Adipocyte (in vitro differentiated cells): ENCODE data around the gene MPDZ.

Experiments used
- DNase-seq: peaks from one replicate; pipeline ENCODE4 v3.0.0-alpha.2; 2015; ENCODE audit warnings: low read depth
- H3K27me3 ChIP-seq: replicated peaks from 2 replicates; pipeline ENCODE4 v1.7.0; 2013; ENCODE audit warnings: mild to moderate bottlenecking, low read length, moderate library complexity; ENCODE audit not compliant: control insufficient read depth, insufficient read depth
- H3K36me3 ChIP-seq: 2 replicates; pipeline ENCODE4 v1.7.0; 2013; ENCODE audit warnings: low read length, mild to moderate bottlenecking, moderate library complexity; ENCODE audit not compliant: control insufficient read depth, insufficient read depth, severe bottlenecking
- H3K4me1 ChIP-seq: 2 replicates; pipeline ENCODE4 v1.7.0; 2013; ENCODE audit warnings: mild to moderate bottlenecking, low read length, moderate library complexity; ENCODE audit not compliant: control insufficient read depth, insufficient read depth
- H3K4me3 ChIP-seq: 2 replicates; pipeline ENCODE4 v1.7.0; 2013; ENCODE audit warnings: mild to moderate bottlenecking, low read length, moderate library complexity
- H3K9ac ChIP-seq: 2 replicates; pipeline ENCODE4 v1.7.0; 2013; ENCODE audit warnings: mild to moderate bottlenecking, low read length, moderate library complexity
- H3K9me3 ChIP-seq: 2 replicates; pipeline ENCODE4 v1.7.0; 2013; ENCODE audit warnings: mild to moderate bottlenecking, low read length, moderate library complexity; ENCODE audit not compliant: control insufficient read depth

Gene MPDZ

DNA sequence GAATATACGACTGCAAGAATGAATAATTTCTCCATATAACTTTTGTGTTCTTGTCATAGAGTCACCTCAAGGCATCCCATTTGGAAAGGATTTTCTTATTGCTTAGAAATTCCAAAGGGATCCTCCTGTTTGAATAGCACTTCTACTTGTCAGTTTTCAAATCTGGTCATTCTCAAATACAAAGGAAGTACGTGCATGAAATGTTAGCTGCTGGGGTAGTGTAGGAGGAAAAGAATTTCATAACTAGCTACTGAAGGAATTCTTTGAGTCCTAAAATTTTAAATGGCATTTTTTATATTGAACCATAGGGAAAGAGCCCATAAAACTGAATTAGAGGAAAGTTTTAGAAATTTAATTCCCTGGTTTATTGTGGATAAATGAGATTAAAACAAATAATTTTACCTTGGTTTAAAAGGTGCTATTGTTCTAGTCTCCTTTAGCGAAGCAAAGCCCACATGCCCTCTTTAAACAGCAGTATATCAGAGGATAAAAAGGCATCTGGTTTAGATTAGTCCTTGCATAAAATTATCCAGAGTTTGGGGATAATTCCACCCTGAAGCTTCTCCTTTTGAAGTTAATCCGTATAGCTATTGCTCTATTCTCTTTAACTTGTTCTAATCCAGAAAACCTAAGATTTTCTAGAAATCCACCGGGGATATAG lies 2.0 kb upstream of the MPDZ start:
- Histone ChIP-seq H3K4me1 (peaks cover 32% of the 10 kb centered on the region), H3K36me3 (no peaks in the 10 kb centered on the region), H3K27me3 (no peaks in the 10 kb centered on the region), H3K4me3 (no peak overlapping the region), H3K9me3 (no peaks in the 10 kb centered on the region), H3K9ac (no peak overlapping the region)
- DNase-seq: peak; percentile 64

DNA sequence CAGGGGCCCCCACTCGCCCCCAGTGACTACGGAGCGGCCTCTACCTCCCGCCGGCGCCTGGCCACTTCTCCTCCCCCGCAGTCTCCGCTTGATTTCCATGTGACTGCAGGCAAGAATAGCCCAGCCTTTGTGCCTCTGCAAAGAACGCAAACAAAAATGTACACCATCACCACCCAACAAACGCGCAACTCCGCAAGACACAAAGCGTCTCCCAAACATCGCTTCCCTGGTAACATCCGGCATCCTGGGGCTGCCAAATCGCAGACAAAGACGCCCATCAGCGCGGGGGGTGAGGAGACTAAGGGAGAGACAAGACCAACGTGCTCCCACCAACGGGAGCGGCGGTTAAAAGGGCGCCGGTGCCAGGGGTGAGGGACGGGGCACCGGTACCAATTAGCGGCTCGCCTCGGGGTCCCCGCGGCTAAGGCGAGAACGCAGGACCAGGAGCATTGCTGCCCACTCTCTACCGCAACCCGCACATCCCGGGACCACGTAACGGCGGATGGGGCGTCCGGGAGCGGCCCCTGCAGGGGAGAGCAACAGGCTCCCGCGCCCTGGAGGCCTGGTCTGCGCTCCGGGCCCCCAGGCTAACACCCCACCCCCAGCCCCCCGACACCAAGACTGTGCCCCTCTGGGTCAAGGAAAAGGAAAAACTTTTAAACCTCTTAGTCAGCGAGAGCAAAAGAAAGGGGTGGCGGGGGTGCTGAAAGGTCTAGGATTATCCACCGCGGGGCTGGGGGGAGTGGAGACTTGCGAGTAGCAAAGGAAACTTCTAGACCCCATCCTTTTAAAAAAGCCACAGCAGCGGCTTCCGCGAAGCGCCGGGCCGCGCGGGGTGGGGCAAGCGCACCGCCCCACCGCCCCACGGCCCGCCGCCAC lies 885 bp downstream of the MPDZ start:
- peak; percentile 80 for DNase-seq

DNA sequence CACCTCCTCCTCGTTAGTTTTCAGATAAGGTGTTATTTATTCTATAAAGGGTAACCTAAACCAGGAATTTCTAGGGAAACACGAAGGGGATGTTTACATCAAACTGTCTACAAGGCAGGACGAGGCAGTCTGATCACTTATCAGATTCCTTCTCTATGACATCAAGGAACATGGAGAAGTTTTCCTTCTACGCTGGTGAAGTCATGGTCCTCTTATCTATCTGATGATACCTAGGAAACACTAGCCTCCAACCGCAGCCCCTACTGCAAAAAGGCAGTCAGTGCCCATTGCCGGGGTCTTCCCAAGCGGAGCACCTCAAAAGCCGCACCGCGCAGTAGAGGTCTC lies 1.5 kb downstream of the MPDZ start:
- DNase-seq: no peak
- H3K4me1 ChIP-seq: peaks cover 41% of the 10 kb centered on the region
- H3K9ac ChIP-seq: peak overlapping the region; percentile 89
- no peaks in the 10 kb centered on the region for H3K27me3 ChIP-seq
- H3K4me3 ChIP-seq: peak overlapping the region; percentile 89
- no peaks in the 10 kb centered on the region for H3K9me3 ChIP-seq
- no peaks in the 10 kb centered on the region for H3K36me3 ChIP-seq

More for the DNA sequence above, 885 bp downstream of the MPDZ start:
- H3K36me3 ChIP-seq: no peaks in the 10 kb centered on the region
- no peaks in the 10 kb centered on the region for H3K27me3 ChIP-seq
- H3K4me1 ChIP-seq: peaks cover 47% of the 10 kb centered on the region
- peak overlapping the region; percentile 89 for H3K9ac ChIP-seq
- no peaks in the 10 kb centered on the region for H3K9me3 ChIP-seq
- H3K4me3 ChIP-seq: peak overlapping the region; percentile 89

DNA sequence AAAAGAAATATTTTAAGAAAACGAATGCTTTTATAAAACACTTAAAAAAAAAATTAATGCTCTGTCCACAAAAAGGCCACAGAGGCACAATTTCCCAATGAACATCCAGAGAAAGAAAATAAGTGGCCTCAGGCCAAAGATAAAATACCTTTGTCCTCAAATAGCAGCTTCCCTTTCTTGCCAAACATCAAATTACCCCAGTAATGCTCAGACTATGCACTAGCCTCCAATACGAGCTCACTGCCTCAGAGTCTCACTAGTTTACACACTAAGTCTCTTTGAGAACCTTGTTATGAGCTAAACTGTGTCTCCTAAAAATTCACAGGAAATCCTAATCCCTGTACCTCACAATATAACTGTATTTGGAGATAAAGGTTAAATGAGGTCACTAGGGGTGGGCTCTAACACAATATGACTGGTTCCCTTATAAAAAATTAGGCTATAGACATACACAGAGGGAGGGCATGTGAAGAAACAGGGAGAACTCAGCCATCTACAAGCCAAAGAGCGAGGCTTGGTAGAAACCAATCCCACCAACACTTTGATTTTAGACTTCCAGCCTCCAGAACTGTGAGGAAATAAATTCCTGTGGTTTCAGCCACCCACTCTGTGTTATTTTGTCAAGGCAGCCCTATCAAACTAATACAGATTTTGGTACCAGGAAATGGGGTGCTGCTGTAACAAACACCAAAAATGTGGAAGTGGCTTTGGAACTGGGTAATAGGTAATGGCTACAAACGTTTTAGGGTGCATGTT lies 4.4 kb downstream of the MPDZ start:
- Histone ChIP-seq H3K4me1 (peaks cover 24% of the 10 kb centered on the region), H3K36me3 (no peaks in the 10 kb centered on the region), H3K9ac (peak overlapping the region; percentile 53), H3K4me3 (peak overlapping the region; percentile 46), H3K27me3 (no peaks in the 10 kb centered on the region), H3K9me3 (no peaks in the 10 kb centered on the region)
- peak; percentile 82 for DNase-seq

DNA sequence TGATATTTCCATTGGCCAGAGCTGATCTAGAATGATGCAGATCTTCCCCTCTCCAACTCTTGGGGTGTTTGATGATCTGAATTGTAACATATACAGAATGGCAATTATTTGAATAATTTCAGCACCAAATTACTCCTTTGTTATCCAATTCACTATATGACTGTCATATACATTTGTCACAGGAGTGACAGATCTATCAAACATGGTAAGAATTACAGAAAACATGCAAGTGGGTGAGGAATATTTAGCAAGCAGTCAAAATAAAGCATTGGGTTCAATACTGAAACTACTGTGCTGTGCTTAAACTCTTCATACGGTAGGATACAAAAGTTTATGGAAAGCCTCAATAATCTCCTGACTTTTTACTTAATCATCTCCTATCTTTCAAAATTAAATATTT lies 8.8 kb downstream of the MPDZ start:
- Histone ChIP-seq H3K4me1 (peaks cover 45% of the 10 kb centered on the region), H3K27me3 (no peaks in the 10 kb centered on the region), H3K4me3 (no peak overlapping the region), H3K9ac (no peak overlapping the region), H3K36me3 (no peaks in the 10 kb centered on the region), H3K9me3 (no peaks in the 10 kb centered on the region)
- DNase-seq: no peak

DNA sequence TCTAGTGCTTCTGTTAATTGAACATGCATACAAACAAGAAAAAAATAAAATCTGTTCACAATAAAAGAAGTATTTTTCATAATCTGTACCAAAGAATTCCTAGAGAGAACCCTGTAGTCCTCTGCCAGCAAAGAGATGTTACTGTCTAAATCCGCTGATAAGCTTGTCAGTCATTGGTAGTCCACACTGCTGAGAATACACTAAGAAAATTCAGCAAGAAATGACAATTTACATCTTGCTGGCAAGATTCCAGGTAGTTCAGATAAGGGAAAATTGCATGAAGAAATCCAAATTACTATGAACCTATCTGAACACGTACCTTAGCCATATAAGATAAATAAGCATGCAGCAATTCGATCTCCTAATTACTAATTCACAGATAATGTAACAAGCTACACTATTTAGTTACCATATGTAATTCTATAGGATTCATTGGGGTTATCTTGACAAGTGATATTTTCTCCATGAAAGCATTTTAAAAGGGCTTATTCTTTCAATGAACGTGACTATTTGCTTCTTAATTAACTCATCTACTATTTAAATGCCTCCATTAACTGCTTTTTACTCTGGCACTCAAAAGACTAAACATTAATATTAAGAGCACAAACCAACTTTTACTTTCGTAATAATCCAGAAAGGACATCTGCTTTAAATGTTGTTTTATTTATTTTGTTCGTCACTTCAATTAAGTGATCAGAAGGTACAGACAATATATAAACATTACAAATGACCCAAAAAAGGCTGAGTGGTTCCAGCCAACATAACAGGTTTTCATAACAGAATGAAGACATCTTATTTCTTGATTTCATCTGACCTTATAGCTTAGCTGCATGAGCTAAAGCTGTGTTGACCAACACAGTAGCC lies 9.7 kb downstream of the MPDZ start:
- H3K4me1 ChIP-seq: peaks cover 40% of the 10 kb centered on the region
- DNase-seq: no peak
- H3K36me3 ChIP-seq: no peaks in the 10 kb centered on the region
- H3K4me3 ChIP-seq: no peak overlapping the region
- H3K9ac ChIP-seq: no peak overlapping the region
- no peaks in the 10 kb centered on the region for H3K27me3 ChIP-seq
- no peaks in the 10 kb centered on the region for H3K9me3 ChIP-seq

DNA sequence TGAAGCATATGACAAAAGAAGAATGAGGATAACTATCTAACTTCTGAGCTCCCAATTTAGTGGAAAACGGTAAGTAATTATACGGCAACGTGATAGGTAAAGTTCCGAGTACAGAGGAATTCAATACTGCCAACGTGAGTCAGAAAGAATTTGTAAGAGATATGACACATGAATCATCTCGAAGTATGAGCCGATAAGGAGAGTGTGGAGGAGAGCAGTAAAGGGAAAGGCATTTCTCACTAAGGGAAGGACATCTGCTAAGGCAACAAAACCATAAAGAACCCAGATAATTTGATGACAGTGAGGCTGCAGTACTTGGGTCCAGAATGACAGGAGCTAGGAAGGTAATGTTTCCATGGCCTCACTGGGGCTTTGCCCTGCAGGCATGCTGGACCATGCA lies 11.0 kb downstream of the MPDZ start:
- peaks cover 32% of the 10 kb centered on the region for H3K4me1 ChIP-seq

DNA sequence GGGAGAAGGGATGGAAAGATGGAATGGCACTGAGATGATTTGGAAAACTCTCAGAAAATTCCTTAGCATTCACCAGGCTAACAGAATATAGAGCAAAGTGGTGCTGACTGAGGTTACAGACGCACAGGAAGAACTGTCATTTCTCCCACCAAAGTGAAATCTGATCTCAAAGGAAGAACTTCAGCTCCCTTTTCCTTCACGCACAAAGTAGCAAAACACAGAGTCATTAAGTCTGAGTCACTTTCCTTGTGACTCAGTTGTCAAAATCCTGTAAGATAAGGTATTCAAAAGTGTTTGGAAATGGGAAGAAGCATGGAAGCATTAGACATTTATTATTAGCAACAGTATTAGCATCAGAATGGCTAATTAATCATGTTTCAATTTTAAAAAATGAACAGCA lies 11.7 kb downstream of the MPDZ start:
- no peaks in the 10 kb centered on the region for H3K27me3 ChIP-seq
- H3K9me3 ChIP-seq: no peaks in the 10 kb centered on the region
- peaks cover 32% of the 10 kb centered on the region for H3K4me1 ChIP-seq
- H3K36me3 ChIP-seq: no peaks in the 10 kb centered on the region
- H3K4me3 ChIP-seq: peak overlapping the region; percentile 24
- peak; percentile 73 for DNase-seq
- peak overlapping the region; percentile 3 for H3K9ac ChIP-seq

More for the DNA sequence above, 11.0 kb downstream of the MPDZ start:
- Histone ChIP-seq H3K4me3 (no peak overlapping the region), H3K9me3 (no peaks in the 10 kb centered on the region), H3K27me3 (no peaks in the 10 kb centered on the region), H3K36me3 (no peaks in the 10 kb centered on the region), H3K9ac (no peak overlapping the region)
- no peak for DNase-seq

DNA sequence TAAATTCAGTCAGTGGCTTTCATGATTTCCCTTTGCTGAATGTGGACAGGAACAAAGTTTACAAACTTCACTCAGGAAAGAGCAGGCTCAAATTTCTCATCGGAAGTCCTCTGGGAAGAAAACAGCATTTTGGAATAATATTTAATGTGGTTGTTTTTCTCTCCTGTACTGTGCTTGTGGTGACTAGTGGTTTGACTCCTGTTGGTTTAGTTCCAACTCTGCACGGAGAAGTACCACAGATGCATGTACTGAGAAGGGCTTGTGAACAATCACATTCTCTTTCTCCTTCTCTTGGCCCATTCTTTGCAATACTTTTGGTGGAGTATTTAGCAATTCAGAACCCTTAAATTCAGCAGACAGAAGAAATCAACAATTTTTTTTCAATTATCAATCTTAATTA lies 13.3 kb downstream of the MPDZ start:
- Histone ChIP-seq H3K4me1 (peaks cover 32% of the 10 kb centered on the region), H3K9ac (no peak overlapping the region), H3K27me3 (no peaks in the 10 kb centered on the region), H3K9me3 (no peaks in the 10 kb centered on the region), H3K36me3 (no peaks in the 10 kb centered on the region), H3K4me3 (no peak overlapping the region)
- no peak for DNase-seq

DNA sequence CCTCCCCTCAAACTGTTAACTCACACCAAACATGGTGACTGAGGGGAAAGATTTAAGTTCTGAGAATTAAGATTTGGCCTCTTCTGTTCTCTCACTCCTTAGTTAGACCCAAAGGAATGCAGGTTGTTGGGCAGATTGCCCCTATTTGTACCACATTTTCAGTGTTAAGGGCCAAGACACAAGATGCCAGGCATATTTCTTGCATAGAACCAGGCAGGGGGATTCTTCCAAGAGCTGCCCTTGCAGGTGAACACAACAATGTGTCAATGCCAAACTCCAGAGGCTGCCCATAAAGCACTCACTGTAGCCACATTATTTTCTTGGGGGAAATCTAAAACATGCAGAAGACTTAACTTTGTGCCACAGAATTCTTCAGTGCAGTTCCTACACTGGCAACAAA lies 14.7 kb downstream of the MPDZ start:
- Histone ChIP-seq H3K27me3 (no peaks in the 10 kb centered on the region), H3K4me3 (no peak overlapping the region), H3K9me3 (no peaks in the 10 kb centered on the region), H3K9ac (no peak overlapping the region), H3K36me3 (no peaks in the 10 kb centered on the region), H3K4me1 (peaks cover 29% of the 10 kb centered on the region)
- no peak for DNase-seq
